Neural cell (in vitro differentiated cells): ENCODE measurements around the gene ZNF17. TPM values are rescaled to one million over a fixed set of nuclear protein-coding genes. Genes with fewer than 3 reads are reported as not detected.

Experiments
- H2AFZ ChIP-seq: fragments of 200-600, 300-800 bp; sonication (generic), shearing (Covaris generic); 2 replicates; pipeline ENCODE4 v1.6.0; 2014; ENCODE audit warnings: low read depth, mild to moderate bottlenecking, antibody characterized with exemption, low read length, moderate library complexity
- H3F3A ChIP-seq: fragments of 200-600 bp; shearing (Covaris generic); 2 replicates; pipeline ENCODE4 v1.6.1; 2016; ENCODE audit warnings: mild to moderate bottlenecking, moderate library complexity, mixed read lengths, antibody characterized with exemption, low read length; ENCODE audit not compliant: insufficient read depth, poor library complexity, severe bottlenecking
- H3K27ac ChIP-seq: fragments of 200-600, 300-800 bp; sonication (generic), shearing (Covaris generic); 2 replicates; pipeline ENCODE4 v1.5.1; 2014; ENCODE audit warnings: mild to moderate bottlenecking, low read length, moderate library complexity
- H3K27me3 ChIP-seq: fragments of 300-800, 200-600 bp; sonication (generic), shearing (Covaris generic); 2 replicates; pipeline ENCODE4 v1.6.0; 2014; ENCODE audit warnings: mild to moderate bottlenecking, low read depth, low read length, moderate library complexity; ENCODE audit not compliant: insufficient read depth
- H3K36me3 ChIP-seq: fragments of 300-800, 200-600 bp; sonication (generic), shearing (Covaris generic); 2 replicates; pipeline ENCODE4 v1.5.1; 2014; ENCODE audit warnings: mild to moderate bottlenecking, antibody characterized with exemption, low read length, moderate library complexity; ENCODE audit not compliant: insufficient read depth
- H3K4me2 ChIP-seq: fragments of 300-800, 200-600 bp; sonication (generic), shearing (Covaris generic); 2 replicates; pipeline ENCODE4 v1.6.0; 2014; ENCODE audit warnings: mild to moderate bottlenecking, low read length
- H3K4me3 ChIP-seq: fragments of 300-800, 200-600 bp; sonication (generic), shearing (Covaris generic); 2 replicates; pipeline ENCODE4 v1.5.1; 2014; ENCODE audit warnings: mild to moderate bottlenecking, low read length, moderate library complexity
- H3K79me2 ChIP-seq: fragments of 200-600 bp; shearing (Covaris generic); replicated peaks from 2 replicates; pipeline ENCODE4 v1.6.0; 2014; ENCODE audit warnings: mild to moderate bottlenecking, low read length, moderate library complexity; ENCODE audit not compliant: insufficient read depth
- H3K9ac ChIP-seq: fragments of 300-800, 200-600 bp; sonication (generic), shearing (Covaris generic); 2 replicates; pipeline ENCODE4 v1.6.1; 2016; ENCODE audit warnings: mild to moderate bottlenecking, low read length, mixed read lengths
- H3K9me2 ChIP-seq: fragments of 200-600 bp; shearing (Covaris generic); 2 replicates; pipeline ENCODE4 v1.6.1; 2016; ENCODE audit warnings: mild to moderate bottlenecking, low read length, mixed read lengths; ENCODE audit not compliant: insufficient read depth
- H3K9me3 ChIP-seq: fragments of 200-600, 300-800 bp; sonication (generic), shearing (Covaris generic); 2 replicates; pipeline ENCODE4 v1.6.1; 2016; ENCODE audit warnings: mild to moderate bottlenecking, mixed run types, low read length, moderate library complexity, mixed read lengths
- H4K20me1 ChIP-seq: fragments of 200-600 bp; shearing (Covaris generic); 2 replicates; pipeline ENCODE4 v1.6.1; 2016; ENCODE audit warnings: mild to moderate bottlenecking, mixed run types; ENCODE audit not compliant: insufficient read depth
- EP300 ChIP-seq: fragments of 450-650 bp; conservative IDR thresholded peaks from 2 replicates; pipeline ENCODE4 v1.6.1; 2014; ENCODE audit warnings: antibody characterized with exemption, mild to moderate bottlenecking, moderate library complexity; ENCODE audit not compliant: poor library complexity, severe bottlenecking
- EZH2 ChIP-seq: fragments of 200-600, 300-800 bp; shearing (Covaris generic), sonication (generic); IDR thresholded peaks from 2 replicates; pipeline ENCODE4 v1.6.1; 2014; ENCODE audit warnings: antibody characterized with exemption, low read length, borderline replicate concordance, mild to moderate bottlenecking; ENCODE audit not compliant: insufficient read depth, poor library complexity, severe bottlenecking
- MXI1 ChIP-seq: fragments of 450-650 bp; conservative IDR thresholded peaks from 2 replicates; pipeline ENCODE4 v1.6.1; 2014; ENCODE audit warnings: antibody characterized with exemption, mild to moderate bottlenecking; ENCODE audit not compliant: poor library complexity, severe bottlenecking
- POLR2AphosphoS5 ChIP-seq: IDR thresholded peaks from 2 replicates; pipeline ENCODE4 v1.6.1; 2012
- RAD21 ChIP-seq: fragments of 450-650 bp; conservative IDR thresholded peaks from 2 replicates; pipeline ENCODE4 v1.6.1; 2014; ENCODE audit warnings: antibody characterized with exemption, mild to moderate bottlenecking, moderate library complexity
- SMC3 ChIP-seq: fragments of 450-650 bp; conservative IDR thresholded peaks from 2 replicates; pipeline ENCODE4 v1.6.1; 2014; ENCODE audit warnings: antibody characterized with exemption, mild to moderate bottlenecking, moderate library complexity; ENCODE audit not compliant: poor library complexity
- TAF1 ChIP-seq: IDR thresholded peaks from 2 replicates; pipeline ENCODE4 v1.6.1; 2012; ENCODE audit warnings: low read depth
- polyA plus RNA-seq: library from polyadenylated mRNA; depleted of rRNA; stranded (reverse); fragments of >200 nt; gene quantifications from 2 replicates; pipeline ENCODE4 v1.2.3, GENCODE V29; 2014
- TF ChIP-seq, protein P1 (sequence below): fragments of 450-650 bp; IDR thresholded peaks from 2 replicates; pipeline ENCODE4 v1.5.1; 2014; ENCODE audit warnings: antibody characterized with exemption, mild to moderate bottlenecking, moderate library complexity; ENCODE audit not compliant: poor library complexity, severe bottlenecking
- TF ChIP-seq, protein P2 (sequence below): IDR thresholded peaks from 2 replicates; pipeline ENCODE4 v1.6.1; 2012; ENCODE audit warnings: borderline replicate concordance

The ZNF17 gene
- polyA plus RNA-seq, 1 donor from 2014 or later = 26.3 TPM

GRCh38 chr19:57441979-57442752 lies 31.2 kb downstream of the ZNF17 start:
- peaks cover 29% of the 10 kb centered on the region for H3K79me2 ChIP-seq
- H3F3A ChIP-seq = no peaks in the 10 kb centered on the region
- H3K27me3 ChIP-seq = no peaks in the 10 kb centered on the region
- no peak overlapping the region for H3K27ac ChIP-seq
- H3K4me2 ChIP-seq = no peak overlapping the region
- H2AFZ ChIP-seq = no peak overlapping the region
- peaks cover 31% of the 10 kb centered on the region for H3K36me3 ChIP-seq
- no peaks in the 10 kb centered on the region for H4K20me1 ChIP-seq
- H3K9ac ChIP-seq = no peak overlapping the region
- H3K4me3 ChIP-seq = no peak overlapping the region
- H3K9me3 ChIP-seq = no peaks in the 10 kb centered on the region
- no peak for TF ChIP-seq EP300
- TF ChIP-seq SMC3 = no peak
- TF ChIP-seq, protein P1, sequence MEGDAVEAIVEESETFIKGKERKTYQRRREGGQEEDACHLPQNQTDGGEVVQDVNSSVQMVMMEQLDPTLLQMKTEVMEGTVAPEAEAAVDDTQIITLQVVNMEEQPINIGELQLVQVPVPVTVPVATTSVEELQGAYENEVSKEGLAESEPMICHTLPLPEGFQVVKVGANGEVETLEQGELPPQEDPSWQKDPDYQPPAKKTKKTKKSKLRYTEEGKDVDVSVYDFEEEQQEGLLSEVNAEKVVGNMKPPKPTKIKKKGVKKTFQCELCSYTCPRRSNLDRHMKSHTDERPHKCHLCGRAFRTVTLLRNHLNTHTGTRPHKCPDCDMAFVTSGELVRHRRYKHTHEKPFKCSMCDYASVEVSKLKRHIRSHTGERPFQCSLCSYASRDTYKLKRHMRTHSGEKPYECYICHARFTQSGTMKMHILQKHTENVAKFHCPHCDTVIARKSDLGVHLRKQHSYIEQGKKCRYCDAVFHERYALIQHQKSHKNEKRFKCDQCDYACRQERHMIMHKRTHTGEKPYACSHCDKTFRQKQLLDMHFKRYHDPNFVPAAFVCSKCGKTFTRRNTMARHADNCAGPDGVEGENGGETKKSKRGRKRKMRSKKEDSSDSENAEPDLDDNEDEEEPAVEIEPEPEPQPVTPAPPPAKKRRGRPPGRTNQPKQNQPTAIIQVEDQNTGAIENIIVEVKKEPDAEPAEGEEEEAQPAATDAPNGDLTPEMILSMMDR = no peak
- TF ChIP-seq POLR2AphosphoS5 = no peak
- no peak for TF ChIP-seq EZH2
- TF ChIP-seq MXI1 = no peak
- no peak for TF ChIP-seq TAF1
- TF ChIP-seq, protein P2, sequence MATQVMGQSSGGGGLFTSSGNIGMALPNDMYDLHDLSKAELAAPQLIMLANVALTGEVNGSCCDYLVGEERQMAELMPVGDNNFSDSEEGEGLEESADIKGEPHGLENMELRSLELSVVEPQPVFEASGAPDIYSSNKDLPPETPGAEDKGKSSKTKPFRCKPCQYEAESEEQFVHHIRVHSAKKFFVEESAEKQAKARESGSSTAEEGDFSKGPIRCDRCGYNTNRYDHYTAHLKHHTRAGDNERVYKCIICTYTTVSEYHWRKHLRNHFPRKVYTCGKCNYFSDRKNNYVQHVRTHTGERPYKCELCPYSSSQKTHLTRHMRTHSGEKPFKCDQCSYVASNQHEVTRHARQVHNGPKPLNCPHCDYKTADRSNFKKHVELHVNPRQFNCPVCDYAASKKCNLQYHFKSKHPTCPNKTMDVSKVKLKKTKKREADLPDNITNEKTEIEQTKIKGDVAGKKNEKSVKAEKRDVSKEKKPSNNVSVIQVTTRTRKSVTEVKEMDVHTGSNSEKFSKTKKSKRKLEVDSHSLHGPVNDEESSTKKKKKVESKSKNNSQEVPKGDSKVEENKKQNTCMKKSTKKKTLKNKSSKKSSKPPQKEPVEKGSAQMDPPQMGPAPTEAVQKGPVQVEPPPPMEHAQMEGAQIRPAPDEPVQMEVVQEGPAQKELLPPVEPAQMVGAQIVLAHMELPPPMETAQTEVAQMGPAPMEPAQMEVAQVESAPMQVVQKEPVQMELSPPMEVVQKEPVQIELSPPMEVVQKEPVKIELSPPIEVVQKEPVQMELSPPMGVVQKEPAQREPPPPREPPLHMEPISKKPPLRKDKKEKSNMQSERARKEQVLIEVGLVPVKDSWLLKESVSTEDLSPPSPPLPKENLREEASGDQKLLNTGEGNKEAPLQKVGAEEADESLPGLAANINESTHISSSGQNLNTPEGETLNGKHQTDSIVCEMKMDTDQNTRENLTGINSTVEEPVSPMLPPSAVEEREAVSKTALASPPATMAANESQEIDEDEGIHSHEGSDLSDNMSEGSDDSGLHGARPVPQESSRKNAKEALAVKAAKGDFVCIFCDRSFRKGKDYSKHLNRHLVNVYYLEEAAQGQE = no peak
- no peak for TF ChIP-seq RAD21
- no peaks in the 10 kb centered on the region for H3K9me2 ChIP-seq

GRCh38 chr19:57443121-57443696 lies 32.2 kb downstream of the ZNF17 start:
- H3K9me3 ChIP-seq = no peaks in the 10 kb centered on the region
- H3K4me2 ChIP-seq = no peak overlapping the region
- no peaks in the 10 kb centered on the region for H3K9me2 ChIP-seq
- H3K79me2 ChIP-seq = peaks cover 22% of the 10 kb centered on the region
- TF ChIP-seq EZH2 = no peak
- H3K9ac ChIP-seq = no peak overlapping the region
- H3K27me3 ChIP-seq = no peaks in the 10 kb centered on the region
- H3K27ac ChIP-seq = no peak overlapping the region
- no peaks in the 10 kb centered on the region for H3F3A ChIP-seq
- no peaks in the 10 kb centered on the region for H4K20me1 ChIP-seq
- H3K36me3 ChIP-seq = peaks cover 31% of the 10 kb centered on the region
- no peak overlapping the region for H2AFZ ChIP-seq
- no peak overlapping the region for H3K4me3 ChIP-seq
